Placental pericyte (primary cell): ENCODE data around the gene PIP. TPM values are rescaled to one million over a fixed set of nuclear protein-coding genes. Genes with fewer than 3 reads are reported as not detected.

Source experiments
- total RNA-seq: library from RNA; depleted of rRNA; stranded (reverse); fragments of >200 nt; gene quantifications from 2 replicates; pipeline ENCODE4 v1.2.3, GENCODE V29; 2012

PIP gene
- total RNA-seq = not detected in 2 replicates

GRCh38 chr7:143131781-143132180 lies at the start of gene PIP:
Gene PIP (plus strand): TSS chr7:143132077. CDS start chr7:143132117, 40 bp downstream.

DNA sequence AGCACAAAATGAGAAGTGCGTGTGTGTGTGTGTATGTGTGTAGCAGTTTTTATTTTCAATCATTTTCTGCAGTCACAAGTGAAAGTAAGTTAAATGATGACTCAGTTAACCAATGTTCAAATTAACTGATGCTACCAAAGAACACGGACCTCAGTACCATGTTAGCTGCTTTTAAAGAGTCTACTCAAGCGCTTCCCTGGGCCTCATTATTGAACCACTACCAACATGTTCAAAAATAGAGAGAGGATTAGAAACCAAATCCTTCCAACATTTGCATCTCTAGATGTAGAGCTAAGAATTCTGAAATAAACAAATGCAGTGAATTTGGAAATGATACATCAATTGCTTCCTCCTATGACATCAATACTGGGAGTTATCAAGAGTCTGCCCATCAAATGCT lies 51.1 kb downstream of the PIP start, which contains the start of gene TAS2R39:
Gene TAS2R39 (plus strand): TSS at position 396 of the 400 bp plus-strand sequence. CDS start 0 bp downstream, at position 396.

Other genes with a start within 250 kb of the PIP start
- gene TRPV6, start 246.3 kb upstream of the PIP start, total RNA-seq = not detected in 2 replicates
- gene TRPV5, start 198.3 kb upstream of the PIP start, total RNA-seq = not detected in 2 replicates
- gene LLCFC1, start 192.6 kb upstream of the PIP start, total RNA-seq = not detected in 2 replicates
- not detected in 2 replicates for gene KEL, start 169.7 kb upstream of the PIP start, total RNA-seq
- not detected in 2 replicates for gene OR9A2, start 104.9 kb upstream of the PIP start, total RNA-seq
- not detected in 2 replicates for gene OR6V1, start 79.7 kb upstream of the PIP start, total RNA-seq
- not detected in 2 replicates for gene TAS2R39, start 51.3 kb downstream of the PIP start, total RNA-seq
- gene TAS2R40, start 90.0 kb downstream of the PIP start, total RNA-seq = not detected in 2 replicates
- 62.4 and 63.2 TPM in 2 replicates for gene GSTK1, start 131.4 kb downstream of the PIP start, total RNA-seq
- gene TMEM139, start 152.9 kb downstream of the PIP start, total RNA-seq = not detected in 2 replicates
- gene CASP2, start 156.3 kb downstream of the PIP start, total RNA-seq = 8.3 and 15.0 TPM in 2 replicates
- not detected in 2 replicates for gene CLCN1, start 184.0 kb downstream of the PIP start, total RNA-seq
- gene FAM131B, start 230.6 kb downstream of the PIP start, total RNA-seq = 0.44 and 1.1 TPM in 2 replicates
- 86.7 and 119 TPM in 2 replicates for gene ZYX, start 249.3 kb downstream of the PIP start, total RNA-seq